MM.1S (cell line): ENCODE measurements around the gene CACNA1G.

ENCODE experiments used
- DNase-seq: peaks from one replicate; pipeline ENCODE4 v3.0.0-alpha.2; 2015
- H2AFZ ChIP-seq: fragments of 300-600 bp; sonication (generic); 2 replicates; pipeline ENCODE4 v1.6.0; 2016; ENCODE audit warnings: antibody characterized with exemption, low read length
- H3F3A ChIP-seq: fragments of 300-600 bp; sonication (generic); 2 replicates; pipeline ENCODE4 v1.6.1; 2016; ENCODE audit warnings: mild to moderate bottlenecking, antibody characterized with exemption, low read length, moderate library complexity, mixed read lengths; ENCODE audit not compliant: insufficient read depth
- H3K27ac ChIP-seq: fragments of 300-600 bp; sonication (generic); 2 replicates; pipeline ENCODE4 v1.5.1; 2016; ENCODE audit warnings: mild to moderate bottlenecking, low read length
- H3K27me3 ChIP-seq: fragments of 300-600 bp; sonication (generic); replicated peaks from 2 replicates; pipeline ENCODE4 v1.6.0; 2016; ENCODE audit warnings: low read length; ENCODE audit not compliant: insufficient read depth
- H3K36me3 ChIP-seq: fragments of 300-600 bp; sonication (generic); replicated peaks from 2 replicates; pipeline ENCODE4 v1.6.1; 2016; ENCODE audit warnings: mild to moderate bottlenecking, low read length, mixed read lengths; ENCODE audit not compliant: insufficient read depth
- H3K4me1 ChIP-seq: fragments of 300-600 bp; sonication (generic); 2 replicates; pipeline ENCODE4 v1.6.1; 2016; ENCODE audit warnings: low read length, mixed read lengths
- H3K4me2 ChIP-seq: fragments of 300-600 bp; sonication (generic); 2 replicates; pipeline ENCODE4 v1.6.0; 2016; ENCODE audit warnings: low read depth, low read length
- H3K4me3 ChIP-seq: fragments of 300-600 bp; sonication (generic); 2 replicates; pipeline ENCODE4 v1.5.1; 2016; ENCODE audit warnings: low read length, mixed read lengths
- H3K79me2 ChIP-seq: fragments of 300-600 bp; sonication (generic); 2 replicates; pipeline ENCODE4 v1.6.1; 2016; ENCODE audit warnings: mixed run types, low read length, mixed read lengths
- H3K9ac ChIP-seq: fragments of 300-600 bp; sonication (generic); 2 replicates; pipeline ENCODE4 v1.6.1; 2016; ENCODE audit warnings: low read length, mixed read lengths
- H3K9me2 ChIP-seq: fragments of 300-600 bp; sonication (generic); replicated peaks from 2 replicates; pipeline ENCODE4 v1.6.1; 2016; ENCODE audit warnings: mild to moderate bottlenecking, low read length, mixed read lengths; ENCODE audit not compliant: insufficient read depth
- H3K9me3 ChIP-seq: fragments of 300-600 bp; sonication (generic); replicated peaks from 2 replicates; pipeline ENCODE4 v1.6.1; 2016; ENCODE audit warnings: mild to moderate bottlenecking, low read length, mixed read lengths; ENCODE audit not compliant: insufficient read depth
- H4K20me1 ChIP-seq: fragments of 300-600 bp; sonication (generic); 2 replicates; pipeline ENCODE4 v1.6.1; 2016; ENCODE audit warnings: mild to moderate bottlenecking, low read length, moderate library complexity, mixed read lengths; ENCODE audit not compliant: insufficient read depth
- CTCF ChIP-seq: fragments of 300-600 bp; sonication (generic); IDR thresholded peaks from 2 replicates; pipeline ENCODE4 v1.5.1; 2016; ENCODE audit warnings: antibody characterized with exemption, low read length, mixed read lengths
- EZH2 ChIP-seq: fragments of 300-600 bp; sonication (generic); optimal IDR thresholded peaks from 2 replicates; pipeline ENCODE3; 2017; ENCODE audit warnings: low read depth, mild to moderate bottlenecking, antibody characterized with exemption, low read length, mixed read lengths
- EZH2phosphoT487 ChIP-seq: fragments of 300-600 bp; sonication (generic); IDR thresholded peaks from 2 replicates; pipeline ENCODE4 v1.6.1; 2018; ENCODE audit warnings: antibody characterized with exemption, low read length

The CACNA1G gene

GRCh38 chr17:50629902-50630301 is 69.4 kb downstream of the CACNA1G start:
- Histone ChIP-seq H3K27me3 (peaks cover 53% of the 10 kb centered on the region), H3K9me3 (no peaks in the 10 kb centered on the region), H3K36me3 (no peaks in the 10 kb centered on the region), H3K4me3 (no peak overlapping the region), H3F3A (no peaks in the 10 kb centered on the region), H3K4me2 (no peak overlapping the region), H3K9ac (no peak overlapping the region), H4K20me1 (no peaks in the 10 kb centered on the region), H3K27ac (no peak overlapping the region), H3K9me2 (no peaks in the 10 kb centered on the region), H2AFZ (no peak overlapping the region), H3K79me2 (no peaks in the 10 kb centered on the region), H3K4me1 (peaks cover 10% of the 10 kb centered on the region)
- no peak for TF ChIP-seq CTCF
- TF ChIP-seq EZH2: no peak
- no peak for TF ChIP-seq EZH2phosphoT487
- DNase-seq: no peak

- H3F3A ChIP-seq: no peaks in the 10 kb centered on the region
- no peak overlapping the region for H3K27ac ChIP-seq
- no peak overlapping the region for H3K4me3 ChIP-seq
- H3K9ac ChIP-seq: no peak overlapping the region
- no peak for TF ChIP-seq EZH2
- TF ChIP-seq CTCF: peak; percentile 95
- H3K27me3 ChIP-seq: peaks cover 61% of the 10 kb centered on the region
- no peaks in the 10 kb centered on the region for H3K9me2 ChIP-seq
- H3K79me2 ChIP-seq: no peaks in the 10 kb centered on the region
- peaks cover 10% of the 10 kb centered on the region for H3K4me1 ChIP-seq
- no peak overlapping the region for H3K4me2 ChIP-seq
- peak; percentile 56 for DNase-seq
- no peaks in the 10 kb centered on the region for H3K9me3 ChIP-seq
- no peak overlapping the region for H2AFZ ChIP-seq
- H3K36me3 ChIP-seq: no peaks in the 10 kb centered on the region
- H4K20me1 ChIP-seq: no peaks in the 10 kb centered on the region
These were observed 70.1 kb downstream of the CACNA1G start for GRCh38 chr17:50630524-50631194.

- Histone ChIP-seq H3F3A (no peaks in the 10 kb centered on the region), H3K27me3 (peaks cover 65% of the 10 kb centered on the region), H4K20me1 (no peaks in the 10 kb centered on the region), H3K4me3 (no peak overlapping the region), H3K27ac (no peak overlapping the region), H3K9me2 (no peaks in the 10 kb centered on the region), H3K4me1 (peaks cover 10% of the 10 kb centered on the region), H3K4me2 (no peak overlapping the region), H3K79me2 (no peaks in the 10 kb centered on the region), H3K36me3 (no peaks in the 10 kb centered on the region), H3K9ac (no peak overlapping the region), H3K9me3 (no peaks in the 10 kb centered on the region), H2AFZ (no peak overlapping the region)
- TF ChIP-seq EZH2phosphoT487: no peak
- no peak for TF ChIP-seq EZH2
- no peak for TF ChIP-seq CTCF
- DNase-seq: no peak
These were observed 70.8 kb downstream of the CACNA1G start for GRCh38 chr17:50631195-50631907.
